ENCODE measurements around the gene MAP3K1.

DNA sequence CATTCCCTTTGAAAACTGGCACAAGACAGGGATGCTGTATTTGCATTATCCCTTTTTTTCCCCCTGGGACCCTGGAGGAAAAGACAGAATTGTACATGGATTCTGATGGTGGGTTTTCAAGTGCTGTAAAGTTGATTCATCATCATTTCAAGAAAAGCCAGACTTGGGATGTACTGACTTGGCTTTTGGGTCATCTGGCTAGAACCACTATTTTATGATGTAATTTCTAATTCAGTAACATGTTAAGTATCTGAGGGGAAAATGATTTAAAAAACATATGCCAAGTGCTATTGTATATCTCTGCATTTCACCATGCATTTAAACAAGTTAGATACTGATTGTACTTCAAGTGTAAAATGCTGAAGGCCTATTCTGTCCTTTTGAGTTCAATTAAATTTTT is 15.2 kb upstream of the MAP3K1 start:
- TF ChIP-seq, protein P1, sequence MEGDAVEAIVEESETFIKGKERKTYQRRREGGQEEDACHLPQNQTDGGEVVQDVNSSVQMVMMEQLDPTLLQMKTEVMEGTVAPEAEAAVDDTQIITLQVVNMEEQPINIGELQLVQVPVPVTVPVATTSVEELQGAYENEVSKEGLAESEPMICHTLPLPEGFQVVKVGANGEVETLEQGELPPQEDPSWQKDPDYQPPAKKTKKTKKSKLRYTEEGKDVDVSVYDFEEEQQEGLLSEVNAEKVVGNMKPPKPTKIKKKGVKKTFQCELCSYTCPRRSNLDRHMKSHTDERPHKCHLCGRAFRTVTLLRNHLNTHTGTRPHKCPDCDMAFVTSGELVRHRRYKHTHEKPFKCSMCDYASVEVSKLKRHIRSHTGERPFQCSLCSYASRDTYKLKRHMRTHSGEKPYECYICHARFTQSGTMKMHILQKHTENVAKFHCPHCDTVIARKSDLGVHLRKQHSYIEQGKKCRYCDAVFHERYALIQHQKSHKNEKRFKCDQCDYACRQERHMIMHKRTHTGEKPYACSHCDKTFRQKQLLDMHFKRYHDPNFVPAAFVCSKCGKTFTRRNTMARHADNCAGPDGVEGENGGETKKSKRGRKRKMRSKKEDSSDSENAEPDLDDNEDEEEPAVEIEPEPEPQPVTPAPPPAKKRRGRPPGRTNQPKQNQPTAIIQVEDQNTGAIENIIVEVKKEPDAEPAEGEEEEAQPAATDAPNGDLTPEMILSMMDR (IDR thresholded peaks at IDR 0.05) = no peak
- TF ChIP-seq POLR2A (IDR thresholded peaks at IDR 0.05) = no peak

All from heart left ventricle (tissue), 13 donors.